K562 (cell line): Measurements from ENCODE around the gene RALGPS1. TPM values are rescaled to one million over a fixed set of nuclear protein-coding genes. Genes with fewer than 3 reads are reported as not detected.

Experiments
- ARHGAP35 ChIP-seq: fragments of 450-650 bp; IDR thresholded peaks from 2 replicates; pipeline ENCODE4 v1.6.1; 2018; ENCODE audit not compliant: partially characterized antibody
- CCNT2 ChIP-seq: IDR thresholded peaks from 2 replicates; pipeline ENCODE4 v1.6.1; 2011; ENCODE audit warnings: borderline replicate concordance, low read depth, mild to moderate bottlenecking, moderate library complexity, mixed read lengths, low read length; ENCODE audit not compliant: insufficient read length; ENCODE audit errors: extremely low read depth
- COPS2 ChIP-seq: fragments of 450-650 bp; conservative IDR thresholded peaks from 2 replicates; pipeline ENCODE4 v1.6.1; 2016; ENCODE audit warnings: mild to moderate bottlenecking, moderate library complexity
- FOXA1 ChIP-seq: fragments of 450-650 bp; IDR thresholded peaks from 2 replicates; pipeline ENCODE4 v1.6.1; 2016; ENCODE audit warnings: mild to moderate bottlenecking, borderline replicate concordance
- LARP7 ChIP-seq: fragments of 450-650 bp; IDR thresholded peaks from 2 replicates; pipeline ENCODE4 v1.6.1; 2016
- LEF1 ChIP-seq: fragments of 450-650 bp; IDR thresholded peaks from 2 replicates; pipeline ENCODE4 v1.6.1; 2016; ENCODE audit warnings: mild to moderate bottlenecking
- POLR2B ChIP-seq: fragments of 450-650 bp; IDR thresholded peaks from 2 replicates; pipeline ENCODE4 v1.6.1; 2018; ENCODE audit warnings: low read depth; ENCODE audit not compliant: partially characterized antibody
- PTBP1 ChIP-seq: fragments of 200-400 bp; formaldehyde crosslinking; IDR thresholded peaks from 2 replicates; pipeline ENCODE4 v1.6.1; 2017; ENCODE audit warnings: low read depth, low read length
- RBM14 ChIP-seq: fragments of 200-400 bp; formaldehyde crosslinking; IDR thresholded peaks from 2 replicates; pipeline ENCODE4 v1.6.1; 2018; ENCODE audit warnings: low read depth, mild to moderate bottlenecking, low read length, moderate library complexity, borderline replicate concordance; ENCODE audit not compliant: insufficient read depth
- RBM34 ChIP-seq: fragments of 200-400 bp; formaldehyde crosslinking; IDR thresholded peaks from 2 replicates; pipeline ENCODE4 v1.6.1; 2018; ENCODE audit warnings: low read length, borderline replicate concordance; ENCODE audit not compliant: insufficient read depth
- SRF ChIP-seq, 2 experiments: fragments of 250-450, 450-650 bp in 1 of 2; sonication (Bioruptor Pico) in 1 of 2; sonication (generic) in 1 of 2; formaldehyde crosslinking; IDR thresholded peaks; 2 replicates each; pipeline versions ENCODE4 v1.5.0 to v1.5.1; 2020 to 2022; ENCODE audit warnings: mild to moderate bottlenecking in 1 of 2, missing genetic modification reagents in 1 of 2
- ZFP30 ChIP-seq: fragments of 250-450 bp; sonication (Bioruptor Pico); IDR thresholded peaks from 2 replicates; pipeline ENCODE4 v1.8.0; 2022; ENCODE audit warnings: moderate library complexity, mild to moderate bottlenecking, inconsistent platforms, borderline replicate concordance
- ZKSCAN8 ChIP-seq: fragments of 200-800 bp; sonication (Bioruptor generic); IDR thresholded peaks from 2 replicates; pipeline ENCODE4 v1.6.1; 2016; ENCODE audit warnings: missing genetic modification characterization, missing compliant biosample characterization
- ZNF507 ChIP-seq: conservative IDR thresholded peaks from 2 replicates; pipeline ENCODE4 v1.6.1; 2017; ENCODE audit warnings: missing genetic modification characterization, missing compliant biosample characterization
- polyA plus RNA-seq, 8 experiments: library from polyadenylated mRNA; depleted of rRNA in 4 of 8; stranded (reverse) in 5 of 8; unstranded in 3 of 8; fragments of >200 nt; fragmentation: Nextera tagmentation in 2 of 8; fragmentation: Illumina TruSeq in 1 of 8; extraction: Ambion mirVana in 2 of 8; extraction: Trizol in 1 of 8; gene quantifications; 2 replicates each; pipeline versions ENCODE4 v1.2.1 to v1.2.3, GENCODE V29; 2011 to 2014; ENCODE audit warnings: inconsistent platforms in 1 of 8, missing spikeins in 1 of 8
- total RNA-seq, 7 experiments: library from RNA; depleted of rRNA in 6 of 7; stranded (reverse); fragments of >200 nt in 6 of 7; fragmentation: Illumina TruSeq in 2 of 7; extraction: Trizol in 2 of 7; gene quantifications; 2 replicates each; pipeline versions ENCODE4 v1.2.1 to v1.2.3, GENCODE V29; 2011 to 2021; ENCODE audit warnings: low replicate concordance in 1 of 7
- TF ChIP-seq, protein P1 (sequence below): fragments of 450-650 bp; formaldehyde crosslinking; IDR thresholded peaks from 2 replicates; pipeline ENCODE4 v1.4.0; 2020; ENCODE audit warnings: mild to moderate bottlenecking, moderate library complexity

RALGPS1 gene
- total and polyA plus RNA-seq, 9 of the 15 experiments (the other 6 are each of a cell fraction or from before 2014, with no cell fraction given) = 0.04 to 2.6 (median 1.5) TPM

GRCh38 chr9:126880226-126880946 lies 34.2 kb upstream of the RALGPS1 start (continued):
- no peak for TF ChIP-seq RBM14
- TF ChIP-seq, protein P1, sequence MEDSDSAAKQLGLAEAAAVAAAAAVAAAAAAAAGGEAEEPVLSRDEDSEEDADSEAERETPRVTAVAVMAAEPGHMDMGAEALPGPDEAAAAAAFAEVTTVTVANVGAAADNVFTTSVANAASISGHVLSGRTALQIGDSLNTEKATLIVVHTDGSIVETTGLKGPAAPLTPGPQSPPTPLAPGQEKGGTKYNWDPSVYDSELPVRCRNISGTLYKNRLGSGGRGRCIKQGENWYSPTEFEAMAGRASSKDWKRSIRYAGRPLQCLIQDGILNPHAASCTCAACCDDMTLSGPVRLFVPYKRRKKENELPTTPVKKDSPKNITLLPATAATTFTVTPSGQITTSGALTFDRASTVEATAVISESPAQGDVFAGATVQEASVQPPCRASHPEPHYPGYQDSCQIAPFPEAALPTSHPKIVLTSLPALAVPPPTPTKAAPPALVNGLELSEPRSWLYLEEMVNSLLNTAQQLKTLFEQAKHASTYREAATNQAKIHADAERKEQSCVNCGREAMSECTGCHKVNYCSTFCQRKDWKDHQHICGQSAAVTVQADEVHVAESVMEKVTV = no peak
- no peak for TF ChIP-seq FOXA1
- no peak for TF ChIP-seq ZKSCAN8
- no peak for TF ChIP-seq SRF (CRISPR knock-in tag; IDR thresholded peaks at IDR 0.05)
- no peak for TF ChIP-seq ARHGAP35
- TF ChIP-seq RBM34 = no peak
- TF ChIP-seq LEF1 = no peak
- TF ChIP-seq PTBP1 = no peak
- TF ChIP-seq ZFP30 (CRISPR knock-in tag) = no peak
- TF ChIP-seq CCNT2 = no peak
- TF ChIP-seq COPS2 = no peak
- TF ChIP-seq POLR2B = no peak
- no peak for TF ChIP-seq LARP7
- TF ChIP-seq ZNF507 (tag) = no peak
